Activated naive CD4-positive, alpha-beta T cell (primary cell): ENCODE data around the gene NDUFAF2.
"Not testable (repeated sequence)": the region's sequence is repeated elsewhere in the genome, so short reads cannot be mapped to it uniquely, and the experiment has no call there.

Source experiments
- DNase-seq, 4 experiments: peaks; one replicate each; lab custom pipeline; 2025; lab: John Stamatoyannopoulos, UW

NDUFAF2 gene

DNA sequence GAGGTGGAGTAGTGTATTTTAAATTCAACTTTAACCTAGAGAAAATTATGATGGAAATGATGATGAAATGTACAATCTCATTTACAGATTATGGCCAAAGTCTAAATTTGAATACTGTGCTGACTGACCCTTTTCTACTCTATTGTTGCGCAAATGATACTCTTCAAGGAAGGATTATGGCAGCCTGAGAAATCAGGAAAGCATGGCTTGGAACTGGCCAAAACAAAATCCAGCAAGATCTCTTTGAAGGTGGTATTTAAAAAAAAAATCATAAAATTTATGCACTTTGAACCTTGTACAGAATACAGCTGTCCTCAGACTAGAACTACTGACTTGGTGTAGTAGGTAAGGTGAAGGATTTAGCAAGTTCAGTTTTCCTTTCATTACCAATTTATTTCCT is 105.3 kb downstream of the NDUFAF2 start:
- DNase-seq, result no peak

DNA sequence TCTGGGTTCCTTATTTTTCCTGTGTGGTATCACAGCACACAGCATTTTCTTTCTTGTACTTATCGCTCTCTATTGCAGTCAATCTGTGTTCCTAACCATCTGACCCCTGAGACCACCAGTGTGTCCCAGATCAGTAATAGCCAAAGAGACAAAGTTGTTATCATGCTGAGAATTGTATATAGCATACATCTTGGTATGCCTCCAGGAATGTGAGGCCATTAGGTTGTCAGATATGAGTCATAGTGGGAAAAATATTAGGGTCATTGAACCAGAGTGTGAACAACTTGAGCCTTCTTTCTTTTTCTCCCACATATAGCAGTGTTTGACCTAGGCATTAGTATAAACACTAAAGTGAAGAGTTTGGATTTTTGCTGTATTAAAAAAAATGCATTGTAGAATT is 106.3 kb downstream of the NDUFAF2 start:
- DNase-seq, result no peak

- DNase-seq, result no peak
Measured at GRCh38 chr5:61052882-61053281, 107.9 kb downstream of the NDUFAF2 start.

GRCh38 chr5:61053937-61054336 is 108.9 kb downstream of the NDUFAF2 start:
- DNase-seq, result no peak

DNA sequence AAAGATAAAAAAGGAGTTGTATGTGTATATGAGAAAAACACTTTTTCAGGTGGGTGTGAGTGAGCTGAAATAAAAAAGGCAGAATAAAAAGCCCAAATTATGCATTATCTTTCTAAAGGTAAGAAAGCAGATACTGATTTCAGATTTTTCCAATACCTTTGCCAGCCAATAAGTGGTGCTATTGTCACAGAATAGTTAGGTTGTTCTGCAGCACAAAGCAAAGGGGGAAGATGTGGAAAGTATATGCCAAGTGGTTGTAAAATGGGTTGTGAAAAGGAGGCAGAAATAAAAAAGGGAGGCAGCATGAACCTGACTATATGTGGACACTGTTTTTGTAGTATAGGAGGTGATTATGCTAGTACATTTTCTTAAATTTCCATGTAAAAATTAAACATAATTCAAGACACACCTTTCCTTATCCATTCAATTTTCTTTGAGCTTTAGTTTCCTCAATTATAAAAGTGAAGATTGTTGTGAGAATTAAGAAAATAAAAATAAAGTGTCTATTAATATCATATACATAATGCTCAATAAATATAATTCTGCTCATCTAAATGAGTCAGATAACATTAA is 110.5 kb downstream of the NDUFAF2 start:
- DNase-seq, result no peak

- no peak for DNase-seq
Measured at GRCh38 chr5:61059499-61059898, 114.5 kb downstream of the NDUFAF2 start.

DNA sequence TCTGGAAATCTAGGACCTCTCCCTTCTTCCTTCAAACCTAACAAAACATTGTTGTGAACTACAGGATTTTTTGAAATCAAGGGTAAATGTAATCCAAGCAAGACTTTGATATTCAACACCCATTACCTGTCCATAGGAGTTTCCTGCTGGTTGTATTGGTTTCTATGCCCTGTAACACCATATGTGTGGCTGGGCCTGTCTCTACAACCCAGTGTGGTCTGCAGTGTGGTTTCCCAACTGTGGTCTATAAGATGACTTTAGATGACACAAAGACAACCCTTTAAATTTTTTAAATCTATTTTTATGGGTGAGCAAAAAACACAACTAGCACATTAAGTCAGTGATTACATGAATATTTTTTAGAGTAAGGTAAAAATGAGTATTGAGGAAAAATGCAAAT is 124.1 kb downstream of the NDUFAF2 start:
- no peak for DNase-seq

DNA sequence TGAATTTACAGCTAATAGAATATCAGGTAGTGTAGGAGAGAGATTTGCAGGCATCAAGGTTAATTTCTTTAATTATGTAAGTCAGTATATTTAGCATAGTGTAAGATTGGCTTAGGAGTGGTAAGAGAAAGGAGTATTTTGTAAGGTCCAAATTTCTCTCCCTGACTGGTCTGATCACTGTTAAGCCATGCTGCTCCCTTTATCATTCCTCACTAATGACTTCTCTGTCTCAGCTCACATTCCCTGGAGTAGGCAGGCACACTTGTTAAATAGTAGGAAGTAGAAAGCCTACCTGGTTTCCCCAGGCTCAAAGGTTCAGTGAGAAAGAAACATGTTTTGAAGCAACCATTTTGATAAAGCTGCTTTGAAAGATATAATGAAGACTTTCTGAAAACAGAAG is 126.5 kb downstream of the NDUFAF2 start:
- DNase-seq, result no peak

- no peak for DNase-seq
Measured at GRCh38 chr5:61076626-61077025, 131.6 kb downstream of the NDUFAF2 start.

DNA sequence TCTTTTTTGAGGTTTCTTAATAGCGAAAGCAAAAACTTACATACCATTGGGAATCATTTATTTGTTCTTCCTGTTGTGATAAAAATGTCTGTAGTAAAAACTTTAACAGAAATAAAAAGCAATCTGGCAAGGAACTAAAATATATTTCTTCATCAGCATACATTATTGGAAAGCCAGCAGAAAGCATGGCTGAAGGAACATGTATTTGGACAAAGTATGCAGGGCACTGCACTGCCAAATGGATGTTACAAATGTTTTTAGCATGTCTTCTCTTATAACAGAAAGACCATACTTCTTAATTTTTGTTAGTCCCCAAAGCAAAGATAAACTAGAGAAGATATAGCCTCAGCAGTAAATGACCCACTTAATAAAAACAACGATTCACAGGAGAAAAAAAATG is 136.7 kb downstream of the NDUFAF2 start:
- DNase-seq, result no peak

DNA sequence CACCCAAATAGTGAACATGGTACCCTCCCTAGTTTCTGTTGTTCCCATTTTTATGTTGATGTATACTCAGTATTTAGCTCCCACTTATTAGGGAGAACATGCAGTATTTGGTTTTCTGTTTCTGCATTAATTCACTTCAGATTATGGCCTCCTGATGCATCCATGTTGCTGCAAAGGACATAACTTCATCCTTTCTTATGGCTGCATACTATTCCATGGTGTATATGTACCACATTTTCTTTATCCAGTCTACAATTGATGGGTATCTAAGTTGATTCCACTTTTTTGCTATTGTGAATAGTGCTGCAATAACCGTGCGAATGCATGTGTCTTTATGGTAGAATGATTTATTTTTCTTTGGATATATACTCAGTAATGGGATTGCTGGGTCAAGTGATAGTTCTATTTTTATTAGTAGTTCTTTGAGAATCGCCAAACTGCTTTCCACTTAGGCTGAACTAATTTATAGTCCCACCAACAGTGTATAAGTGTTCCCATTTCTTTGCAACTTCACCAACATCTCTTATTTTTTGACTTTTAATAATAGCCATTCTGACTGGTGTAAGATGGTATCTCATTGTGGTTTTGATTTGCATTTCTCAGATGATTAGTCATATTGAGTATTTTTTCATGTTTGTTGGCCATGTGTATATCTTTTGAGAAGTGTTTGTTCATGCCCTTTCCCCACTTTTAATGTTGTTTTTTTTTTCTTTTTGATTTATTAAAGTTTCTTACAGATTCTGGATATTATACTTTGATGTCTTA is 137.7 kb downstream of the NDUFAF2 start:
- DNase-seq, result no peak

- no peak for DNase-seq
Measured at GRCh38 chr5:61084658-61085057, 139.7 kb downstream of the NDUFAF2 start.

- no peak for DNase-seq
Measured at GRCh38 chr5:61085885-61086284, 140.9 kb downstream of the NDUFAF2 start.

DNA sequence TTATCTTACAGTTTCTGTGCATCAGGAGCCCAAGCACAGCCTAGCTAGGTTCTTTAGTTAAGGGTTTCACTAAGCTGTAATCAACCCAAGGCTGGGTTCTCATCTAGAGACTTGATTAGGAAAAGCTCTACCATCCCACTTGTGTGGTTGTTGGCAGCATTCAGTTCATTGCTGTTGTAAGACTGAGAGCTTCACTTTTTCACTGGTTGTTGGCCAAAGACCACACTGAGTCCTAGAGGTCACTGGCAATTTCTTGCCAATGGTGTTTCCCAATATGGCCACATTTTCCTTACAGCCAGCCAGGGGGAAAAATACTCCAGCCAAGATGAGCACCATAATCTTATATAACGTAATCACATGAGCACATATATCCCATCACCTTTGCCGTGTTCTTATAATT is 142.9 kb downstream of the NDUFAF2 start:
- no peak for DNase-seq

- DNase-seq, result no peak
Measured at GRCh38 chr5:61089351-61089750, 144.3 kb downstream of the NDUFAF2 start.

DNA sequence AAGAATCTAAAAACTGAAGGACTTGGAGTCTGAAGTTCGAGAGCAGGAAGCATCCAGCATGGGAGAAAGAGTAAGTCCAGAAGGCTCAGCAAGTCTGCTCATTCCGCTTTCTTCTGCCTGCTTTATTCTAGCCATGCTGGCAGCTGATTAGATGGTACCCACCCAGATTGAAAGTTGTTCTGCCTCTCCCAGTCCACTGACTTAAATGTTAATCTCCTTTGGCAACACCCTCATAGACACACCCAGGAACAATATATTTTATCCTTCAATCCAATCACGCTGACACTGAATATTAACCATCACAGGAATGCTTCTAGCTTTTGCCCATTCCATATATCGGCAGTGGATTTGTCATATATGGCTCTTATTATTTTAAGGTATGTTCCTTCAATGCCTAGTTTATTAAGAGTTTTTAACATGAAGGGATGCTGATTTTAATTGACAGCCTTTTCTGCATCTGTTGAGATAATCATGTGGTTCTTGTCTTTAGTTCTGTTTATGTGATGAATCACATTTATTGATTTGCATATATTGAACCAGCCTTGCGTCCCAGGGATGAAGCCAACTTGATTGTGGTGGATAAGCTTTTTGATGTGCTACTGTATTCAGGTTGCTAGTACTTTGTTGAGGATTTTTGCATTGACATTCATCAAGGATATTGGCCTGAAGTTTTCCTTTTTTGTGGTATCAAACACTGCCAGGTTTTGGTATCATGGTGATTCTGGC is 148.2 kb downstream of the NDUFAF2 start:
- not testable (repeated sequence) for DNase-seq

GRCh38 chr5:61097465-61097864 is 152.5 kb downstream of the NDUFAF2 start:
- DNase-seq, result no peak

GRCh38 chr5:61098251-61098995 is 153.4 kb downstream of the NDUFAF2 start:
- DNase-seq, result no peak

- DNase-seq, result no peak
Measured at GRCh38 chr5:61100437-61100836, 155.4 kb downstream of the NDUFAF2 start.

GRCh38 chr5:61114441-61114840 is 169.4 kb downstream of the NDUFAF2 start:
- no peak for DNase-seq

GRCh38 chr5:61115968-61116367 is 171.0 kb downstream of the NDUFAF2 start:
- DNase-seq, result no peak

GRCh38 chr5:61119066-61119465 is 174.1 kb downstream of the NDUFAF2 start:
- no peak for DNase-seq

DNA sequence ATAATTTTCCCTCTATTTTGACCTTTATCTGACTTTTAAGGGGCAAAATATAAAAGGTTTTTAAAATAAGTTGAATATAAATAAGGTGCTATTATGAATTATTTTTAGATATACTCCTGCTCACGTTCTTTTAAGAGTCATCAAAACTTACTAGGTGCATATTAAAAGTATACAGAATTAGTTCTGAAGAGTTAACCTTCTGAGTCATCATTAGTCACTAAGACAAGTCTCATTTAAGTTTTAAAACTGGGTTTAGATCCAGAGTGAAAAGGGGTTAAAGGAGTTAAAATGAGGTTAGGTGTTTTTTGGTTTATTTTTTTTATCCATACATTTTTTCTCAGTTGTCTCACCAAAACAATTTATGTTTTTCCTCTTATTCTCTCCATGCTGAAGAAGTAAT is 175.5 kb downstream of the NDUFAF2 start:
- DNase-seq, result no peak
